GM18519 (cell line): ENCODE measurements around the gene DOCK2.
"Not testable (repeated sequence)": the region's sequence is repeated elsewhere in the genome, so short reads cannot be mapped to it uniquely, and the experiment has no call there.

Experiments used
- ATAC-seq: cut with Tn5 transposase; IDR thresholded peaks from one replicate; pipeline ENCODE4 v1.9.1; 2021; ENCODE audit warnings: mild to moderate bottlenecking, moderate library complexity; ENCODE audit not compliant: unreplicated experiment, low FRiP score

The DOCK2 gene

DNA sequence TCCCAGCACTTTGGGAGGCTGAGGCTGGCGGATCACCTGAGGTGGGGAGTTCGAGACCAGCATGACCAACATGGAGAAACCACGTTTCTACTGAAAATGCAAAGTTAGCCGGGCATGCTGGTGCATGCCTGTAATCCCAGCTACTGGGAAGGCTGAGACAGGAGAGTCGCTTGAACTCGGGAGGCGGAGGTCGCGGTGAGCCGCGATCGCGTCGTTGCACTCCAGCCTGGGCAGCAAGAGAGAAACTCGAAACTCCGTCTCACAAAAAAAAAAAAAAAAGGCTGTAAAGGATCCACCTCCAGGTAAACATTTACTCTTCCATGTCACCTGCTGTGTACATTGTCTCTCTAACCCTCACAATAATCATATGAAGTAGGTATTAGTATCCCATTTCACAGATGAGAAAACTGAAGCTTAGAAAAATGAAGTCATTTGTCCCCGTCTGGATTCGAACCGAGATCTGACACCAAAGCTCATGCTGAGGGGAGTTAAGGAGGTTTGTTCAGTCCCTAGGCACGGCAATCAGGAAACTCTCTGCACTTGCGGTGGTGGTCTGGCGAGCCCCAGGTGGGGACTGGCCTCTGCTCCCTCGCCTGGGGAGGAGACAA is 494 bp upstream of the DOCK2 start:
- no peak for ATAC-seq

DNA sequence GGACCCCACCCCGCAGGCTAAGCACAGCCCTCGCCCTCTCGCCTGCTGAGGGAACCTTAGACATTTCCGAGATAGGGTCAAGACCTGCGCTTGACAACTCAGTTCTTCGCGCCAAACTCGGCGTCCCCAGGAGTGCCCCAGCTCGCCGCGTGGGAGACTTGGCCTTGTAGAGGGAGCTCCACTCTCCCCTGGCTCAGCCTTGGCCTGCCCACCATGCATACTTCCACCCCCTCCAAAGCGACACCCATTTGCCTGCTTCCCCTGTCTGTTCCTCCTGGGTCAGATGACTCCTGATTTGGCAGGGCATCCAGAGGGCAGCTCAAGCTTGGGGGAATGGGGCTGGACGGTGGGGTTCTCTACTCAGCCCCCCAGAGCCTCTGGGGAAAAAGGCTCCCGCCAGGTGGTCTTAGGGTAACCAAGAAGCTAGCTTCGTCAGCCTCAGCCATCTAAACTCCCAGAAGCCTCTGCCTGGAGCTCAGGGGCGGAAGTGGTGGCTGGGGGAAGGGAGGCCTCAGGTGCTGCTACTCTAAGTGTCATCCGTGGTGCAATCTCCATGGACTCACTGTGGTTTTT is 560 bp downstream of the DOCK2 start:
- peak; percentile 63 for ATAC-seq

- no peak for ATAC-seq
Measured at GRCh38 chr5:169641253-169641652, 4.2 kb downstream of the DOCK2 start.

DNA sequence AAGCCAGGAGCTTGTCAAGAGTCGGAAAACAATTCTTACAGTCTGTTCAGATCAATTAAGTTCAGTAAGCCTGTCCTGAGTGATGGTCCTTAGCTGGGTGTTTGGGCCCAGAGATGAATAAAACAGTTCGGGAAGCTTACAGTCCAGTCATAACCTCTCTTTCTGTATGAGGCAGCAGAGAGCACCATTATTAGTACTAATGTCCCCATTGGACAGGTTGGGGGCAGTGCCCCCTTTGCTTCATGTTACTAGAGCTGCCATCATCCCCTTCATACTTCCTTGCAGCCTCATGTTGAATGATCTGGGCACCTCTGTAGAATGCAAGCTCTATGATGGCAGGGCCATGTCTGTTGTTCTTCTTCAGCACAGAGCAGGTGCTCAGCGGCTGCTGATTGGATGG is 9.8 kb downstream of the DOCK2 start:
- ATAC-seq = peak; percentile 36

- ATAC-seq = no peak
Measured at GRCh38 chr5:169647566-169647965, 10.5 kb downstream of the DOCK2 start.

GRCh38 chr5:169648725-169649310 is 11.7 kb downstream of the DOCK2 start:
- no peak for ATAC-seq

- peak; percentile 22 for ATAC-seq
Measured at GRCh38 chr5:169649486-169649885, 12.4 kb downstream of the DOCK2 start.

GRCh38 chr5:169650701-169651331 is 13.7 kb downstream of the DOCK2 start:
- peak; percentile 60 for ATAC-seq

DNA sequence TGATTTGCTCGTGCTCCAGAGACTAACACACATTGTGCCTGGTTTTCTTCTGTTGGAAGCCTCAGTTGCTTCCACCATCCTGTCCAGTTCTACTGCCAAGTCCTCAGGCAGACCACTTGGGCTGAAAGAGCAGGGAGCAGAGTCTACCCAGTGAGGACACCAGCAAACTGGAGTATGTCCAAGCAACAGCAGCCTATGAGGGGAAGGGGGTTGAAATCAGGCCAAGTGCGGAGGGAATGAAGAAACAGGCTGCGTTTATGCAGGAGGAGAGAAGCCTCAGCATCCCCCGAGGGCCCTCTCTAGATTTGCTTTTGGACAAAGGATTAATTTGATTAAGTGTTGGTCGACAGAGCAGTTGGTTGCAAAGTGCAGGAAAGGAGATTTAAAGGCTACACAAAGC is 14.5 kb downstream of the DOCK2 start:
- ATAC-seq = no peak

DNA sequence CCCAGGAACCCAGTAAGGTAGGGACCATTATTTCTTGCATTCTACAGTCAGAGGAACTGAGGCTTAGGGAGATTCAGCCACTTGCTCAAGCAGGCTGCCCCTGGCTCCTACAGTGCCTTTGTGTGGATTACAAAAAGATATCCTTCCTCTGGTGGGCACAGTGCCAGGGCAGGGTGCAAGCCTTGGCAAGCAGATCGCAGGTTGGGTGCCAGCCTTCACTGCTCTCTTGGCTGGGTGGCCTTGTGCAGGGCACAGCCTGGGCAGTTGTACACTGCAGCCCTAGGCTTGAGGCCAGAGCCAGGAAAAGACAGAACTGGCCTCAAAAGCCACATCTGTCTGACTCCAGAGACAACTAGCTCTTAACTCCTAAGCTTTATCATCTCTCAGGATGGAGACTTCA is 15.0 kb downstream of the DOCK2 start:
- no peak for ATAC-seq

GRCh38 chr5:169653091-169653490 is 16.0 kb downstream of the DOCK2 start:
- ATAC-seq = no peak

GRCh38 chr5:169655353-169655752 is 18.3 kb downstream of the DOCK2 start:
- no peak for ATAC-seq

- ATAC-seq = peak; percentile 83
Measured at GRCh38 chr5:169656125-169656901, 19.2 kb downstream of the DOCK2 start.

DNA sequence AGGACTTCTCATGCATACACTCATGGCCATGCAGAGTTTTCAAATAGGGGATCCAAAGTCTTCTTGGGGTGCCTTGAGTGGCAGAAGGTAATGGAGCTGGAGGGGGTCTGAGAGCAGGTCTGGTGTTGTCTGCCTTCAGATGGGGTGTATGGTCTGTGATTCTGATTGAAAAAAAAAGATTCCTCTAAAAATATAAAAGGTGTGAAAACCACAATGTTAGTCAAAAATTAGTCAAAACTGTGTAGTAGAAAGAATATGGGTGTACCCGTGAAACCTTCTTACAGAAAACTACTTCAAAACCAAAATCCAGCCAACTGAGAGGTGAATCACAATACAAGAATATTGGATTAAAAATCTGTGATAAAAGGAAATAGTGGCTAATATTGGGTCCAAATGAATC is 20.1 kb downstream of the DOCK2 start:
- no peak for ATAC-seq

GRCh38 chr5:169662451-169662850 is 25.4 kb downstream of the DOCK2 start:
- ATAC-seq = not testable (repeated sequence)

- no peak for ATAC-seq
Measured at GRCh38 chr5:169663537-169663936, 26.5 kb downstream of the DOCK2 start.

DNA sequence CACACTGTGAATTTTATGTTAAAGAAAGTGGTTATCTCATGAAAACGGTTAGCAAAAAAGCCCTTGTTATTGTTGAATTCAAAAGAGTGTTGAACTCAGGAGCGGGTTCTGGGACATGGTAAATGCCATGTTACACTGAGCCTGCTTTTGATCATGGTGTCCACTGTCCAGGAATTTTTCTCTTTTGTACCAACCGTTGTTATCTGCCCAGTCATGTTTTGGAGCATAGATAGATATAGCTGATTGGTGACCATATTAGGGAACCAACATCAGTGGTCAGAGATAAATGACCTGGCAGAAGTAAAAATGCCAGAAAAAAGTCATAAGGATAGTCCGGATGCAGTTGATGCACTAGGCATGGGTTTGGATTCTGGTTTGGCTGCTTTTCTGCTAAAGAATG is 29.3 kb downstream of the DOCK2 start:
- ATAC-seq = no peak

- no peak for ATAC-seq
Measured at GRCh38 chr5:169667896-169668674, 31.0 kb downstream of the DOCK2 start.

- ATAC-seq = no peak
Measured at GRCh38 chr5:169668732-169669131, 31.7 kb downstream of the DOCK2 start.

- ATAC-seq = peak; percentile 95
Measured at GRCh38 chr5:169670769-169671525, 33.9 kb downstream of the DOCK2 start.
